Measurements from ENCODE around the gene MAD2L1. TPM values are rescaled to one million over a fixed set of nuclear protein-coding genes. Genes with fewer than 3 reads are reported as not detected.
A peak's percentile ranks its signal among the peaks of the same experiment; 100 is the strongest.
"Not testable (repeated sequence)": the region's sequence is repeated elsewhere in the genome, so short reads cannot be mapped to it uniquely, and the experiment has no call there.

The MAD2L1 gene
- 12.7 TPM for total RNA-seq

- ATAC-seq: peak; percentile 99
These were observed at the start of gene MAD2L1 for GRCh38 chr4:120066517-120067340. Gene MAD2L1, minus strand, starts transcription at chr4:120066848. Its CDS starts 114 bp downstream, at chr4:120066734.

GRCh38 chr4:120111745-120112144, 45.1 kb upstream of the MAD2L1 start:
- no peak for ATAC-seq

- ATAC-seq: no peak
These were observed 42.8 kb upstream of the MAD2L1 start for GRCh38 chr4:120109406-120109805.

GRCh38 chr4:120105472-120105871, 38.8 kb upstream of the MAD2L1 start:
- ATAC-seq: no peak

- no peak for ATAC-seq
These were observed 30.1 kb upstream of the MAD2L1 start for GRCh38 chr4:120096508-120097297.

GRCh38 chr4:120088507-120088906, 21.9 kb upstream of the MAD2L1 start:
- no peak for ATAC-seq

GRCh38 chr4:120088066-120088465, 21.4 kb upstream of the MAD2L1 start:
- not testable (repeated sequence) for ATAC-seq

GRCh38 chr4:120085705-120086104, 19.1 kb upstream of the MAD2L1 start:
- ATAC-seq: no peak

- no peak for ATAC-seq
These were observed 17.7 kb upstream of the MAD2L1 start for GRCh38 chr4:120084327-120084726.

- no peak for ATAC-seq
These were observed 16.5 kb upstream of the MAD2L1 start for GRCh38 chr4:120083152-120083551.

GRCh38 chr4:120082251-120082650, 15.6 kb upstream of the MAD2L1 start:
- no peak for ATAC-seq

- ATAC-seq: no peak
These were observed 15.1 kb upstream of the MAD2L1 start for GRCh38 chr4:120081726-120082125.

GRCh38 chr4:120080533-120080932, 13.9 kb upstream of the MAD2L1 start:
- no peak for ATAC-seq

GRCh38 chr4:120079839-120080520, 13.3 kb upstream of the MAD2L1 start:
- ATAC-seq: no peak

GRCh38 chr4:120078216-120078615, 11.6 kb upstream of the MAD2L1 start:
- no peak for ATAC-seq

GRCh38 chr4:120071192-120071795, 4.6 kb upstream of the MAD2L1 start:
- no peak for ATAC-seq

GRCh38 chr4:120070196-120070595, 3.5 kb upstream of the MAD2L1 start:
- ATAC-seq: no peak

- no peak for ATAC-seq
These were observed 603 bp downstream of the MAD2L1 start for GRCh38 chr4:120065974-120066516.

GRCh38 chr4:120064887-120065286, 1.8 kb downstream of the MAD2L1 start:
- ATAC-seq: no peak

GRCh38 chr4:120063711-120064110, 2.9 kb downstream of the MAD2L1 start:
- not testable (repeated sequence) for ATAC-seq

GRCh38 chr4:120062663-120063195, 3.9 kb downstream of the MAD2L1 start:
- no peak for ATAC-seq

GRCh38 chr4:120059036-120059435, 7.6 kb downstream of the MAD2L1 start:
- no peak for ATAC-seq
